Uterus (tissue), 4 donors: ENCODE data around the gene PAAF1. TPM values are rescaled to one million over a fixed set of nuclear protein-coding genes. Genes with fewer than 3 reads are reported as not detected.

Experiments used
- DNase-seq, 2 donors: peaks; one replicate each; pipeline ENCODE4 v3.0.0-alpha.2; 2019 to 2020
- H3K27ac ChIP-seq, 2 donors: fragments of 200-600 bp; sonication (generic); 1 replicate in 1 of 2; 2 replicates in 1 of 2; pipeline ENCODE4 v1.5.1; 2016 to 2018
- H3K27me3 ChIP-seq, 2 donors: fragments of 200-600 bp; sonication (generic); one replicate each; pipeline ENCODE4 v1.5.1; 2018 to 2019; ENCODE audit warnings: control low read depth in 1 of 2
- H3K36me3 ChIP-seq, 2 donors: fragments of 200-600 bp; sonication (generic); one replicate each; pipeline ENCODE4 v1.5.1; 2019; ENCODE audit warnings: control low read depth in 1 of 2
- H3K4me1 ChIP-seq, 2 donors: fragments of 200-600 bp; sonication (generic); one replicate each; pipeline ENCODE4 v1.5.1; 2018 to 2019; ENCODE audit warnings: control low read depth in 1 of 2
- H3K4me3 ChIP-seq, 2 donors: fragments of 200-600 bp; sonication (generic); 1 replicate in 1 of 2; 2 replicates in 1 of 2; pipeline ENCODE4 v1.5.1; 2018 to 2019; ENCODE audit warnings: mild to moderate bottlenecking in 1 of 2
- H3K9me3 ChIP-seq, 2 donors: fragments of 200-600 bp; sonication (generic); one replicate each; pipeline ENCODE4 v1.5.1; 2019; ENCODE audit warnings: control low read depth in 1 of 2
- CTCF ChIP-seq, 4 experiments: fragments of 200-600 bp in 2 of 4; fragments of 450-650 bp in 2 of 4; sonication (generic) in 2 of 4; IDR thresholded peaks; one replicate each; pipeline ENCODE4 v1.5.1; 2016 to 2019; ENCODE audit warnings: antibody characterized with exemption in 4 of 4, mild to moderate bottlenecking in 2 of 4, moderate library complexity in 1 of 4
- POLR2A ChIP-seq, 2 donors: fragments of 450-650 bp; IDR thresholded peaks; one replicate each; pipeline ENCODE4 v1.6.1; 2016; ENCODE audit warnings: antibody characterized with exemption in 2 of 2, mild to moderate bottlenecking in 1 of 2, moderate library complexity in 1 of 2
- intact Hi-C: fragments of 100-400 bp; cut with DNase I; formaldehyde crosslinking; loops from one replicate; pipeline ENCODE4 v1.15.1; 2023; ENCODE audit warnings: low total_unique reads
- total RNA-seq, 4 donors: library from RNA; depleted of rRNA in 3 of 4; stranded (reverse); fragments of >200 nt in 3 of 4; gene quantifications; one replicate each; pipeline versions ENCODE4 v1.1.0 to v1.2.4, GENCODE V29; 2014 to 2023
- donor health status: DM: yes; HTN: yes; CAD: no.

PAAF1 gene
- total RNA-seq, 4 donors from 2014 or later, result 0.59 to 20.8 (median 9.0) TPM

GRCh38 chr11:73869332-73869949 is 7.4 kb upstream of the PAAF1 start:
- intact Hi-C loops, result no loop called here
- no peak for TF ChIP-seq CTCF (IDR thresholded peaks at IDR 0.05)
- TF ChIP-seq POLR2A (IDR thresholded peaks at IDR 0.05), result no peak
- Histone ChIP-seq H3K36me3 (no peaks in the 10 kb centered on the region), H3K4me3 (no peak overlapping the region), H3K4me1 (peaks cover 0 to 4% of the 10 kb centered on the region in 2 donors), H3K9me3 (no peaks in the 10 kb centered on the region), H3K27me3 (no peaks in the 10 kb centered on the region), H3K27ac (no peak overlapping the region)
- no peak for DNase-seq

- no peak overlapping the region for H3K27ac ChIP-seq
- H3K27me3 ChIP-seq, result no peaks in the 10 kb centered on the region
- no peaks in the 10 kb centered on the region for H3K36me3 ChIP-seq
- H3K4me1 ChIP-seq, result peaks cover 0 to 4% of the 10 kb centered on the region in 2 donors
- no peak for TF ChIP-seq CTCF (IDR thresholded peaks at IDR 0.05)
- TF ChIP-seq POLR2A (IDR thresholded peaks at IDR 0.05), result no peak
- H3K9me3 ChIP-seq, result no peaks in the 10 kb centered on the region
- intact Hi-C loops, result no loop called here
- H3K4me3 ChIP-seq, result no peak overlapping the region
- DNase-seq, result no peak
These were observed 6.5 kb upstream of the PAAF1 start for GRCh38 chr11:73870261-73870660.

GRCh38 chr11:73872749-73873357 is 3.9 kb upstream of the PAAF1 start:
- intact Hi-C loops, result no loop called here
- TF ChIP-seq POLR2A (IDR thresholded peaks at IDR 0.05), result no peak
- no peak for TF ChIP-seq CTCF (IDR thresholded peaks at IDR 0.05)

GRCh38 chr11:73875380-73875779 is 1.4 kb upstream of the PAAF1 start:
- intact Hi-C loops, result no loop called here
- DNase-seq, result no peak
- H3K9me3 ChIP-seq, result no peaks in the 10 kb centered on the region
- no peaks in the 10 kb centered on the region for H3K36me3 ChIP-seq
- H3K4me1 ChIP-seq, result peaks cover 0 to 11% of the 10 kb centered on the region in 2 donors
- TF ChIP-seq POLR2A (IDR thresholded peaks at IDR 0.05) (no peak), CTCF (IDR thresholded peaks at IDR 0.05) (no peak)
- no peak overlapping the region for H3K4me3 ChIP-seq
- H3K27me3 ChIP-seq, result no peaks in the 10 kb centered on the region
- H3K27ac ChIP-seq, result peak overlapping the region in 1 of 2 donors; percentile 88

More at GRCh38 chr11:73872749-73873357, 3.9 kb upstream of the PAAF1 start:
- Histone ChIP-seq H3K9me3 (no peaks in the 10 kb centered on the region), H3K36me3 (no peaks in the 10 kb centered on the region), H3K4me1 (peaks cover 0 to 11% of the 10 kb centered on the region in 2 donors), H3K27me3 (no peaks in the 10 kb centered on the region), H3K27ac (no peak overlapping the region), H3K4me3 (no peak overlapping the region)
- no peak for DNase-seq

- no peak for DNase-seq
- intact Hi-C loops, result no loop called here
- Histone ChIP-seq H3K9me3 (no peaks in the 10 kb centered on the region), H3K36me3 (no peaks in the 10 kb centered on the region), H3K4me1 (peaks cover 0 to 11% of the 10 kb centered on the region in 2 donors), H3K27ac (peak overlapping the region; percentile 74 to 88), H3K27me3 (no peaks in the 10 kb centered on the region), H3K4me3 (peak overlapping the region; percentile 77 to 88)
- TF ChIP-seq CTCF (IDR thresholded peaks at IDR 0.05), result no peak
- TF ChIP-seq POLR2A (IDR thresholded peaks at IDR 0.05), result no peak
These were observed 959 bp upstream of the PAAF1 start for GRCh38 chr11:73875840-73876239.
